T-helper 22 cell (primary cell): Measurements from ENCODE around the gene SOD1.
"Not testable (repeated sequence)": the region's sequence is repeated elsewhere in the genome, so short reads cannot be mapped to it uniquely, and the experiment has no call there.

Experiments used
- DNase-seq: peaks from one replicate; pipeline ENCODE4 v3.0.0-alpha.2; 2020; ENCODE audit warnings: low read depth

The SOD1 gene

DNA sequence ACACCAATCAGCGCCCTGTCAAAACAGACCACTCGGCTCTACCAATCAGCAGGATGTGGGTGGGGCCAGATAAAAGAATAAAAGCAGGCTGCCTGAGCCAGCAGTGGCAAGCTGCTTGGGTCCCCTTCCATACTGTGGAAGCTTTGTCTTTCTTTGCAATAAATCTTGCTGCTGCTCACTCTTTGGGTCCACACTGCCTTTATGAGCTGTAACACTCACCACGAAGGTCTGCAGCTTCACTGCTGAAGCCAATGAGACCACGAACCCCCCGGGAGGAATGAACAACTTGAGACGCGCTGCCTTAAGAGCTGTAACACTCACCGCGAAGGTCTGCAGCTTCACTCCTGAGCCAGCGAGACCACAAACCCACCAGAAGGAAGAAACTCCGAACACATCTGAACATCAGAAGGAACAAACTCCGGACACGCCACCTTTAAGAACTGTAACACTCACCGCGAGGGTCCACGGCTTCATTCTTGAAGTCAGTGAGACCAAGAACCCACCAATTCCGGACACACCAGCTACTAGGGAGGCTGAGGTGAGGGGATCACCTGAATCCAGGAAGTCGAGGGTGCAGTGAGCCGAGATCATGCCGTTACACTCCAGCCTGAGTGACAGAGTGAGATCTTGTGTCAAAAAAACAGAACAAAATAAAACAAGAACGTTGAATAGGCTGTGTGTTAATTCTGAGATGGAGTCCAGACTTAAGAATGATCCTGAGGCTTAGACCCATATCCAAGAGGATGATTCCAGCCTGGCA lies 4.5 kb upstream of the SOD1 start:
- not testable (repeated sequence) for DNase-seq

DNA sequence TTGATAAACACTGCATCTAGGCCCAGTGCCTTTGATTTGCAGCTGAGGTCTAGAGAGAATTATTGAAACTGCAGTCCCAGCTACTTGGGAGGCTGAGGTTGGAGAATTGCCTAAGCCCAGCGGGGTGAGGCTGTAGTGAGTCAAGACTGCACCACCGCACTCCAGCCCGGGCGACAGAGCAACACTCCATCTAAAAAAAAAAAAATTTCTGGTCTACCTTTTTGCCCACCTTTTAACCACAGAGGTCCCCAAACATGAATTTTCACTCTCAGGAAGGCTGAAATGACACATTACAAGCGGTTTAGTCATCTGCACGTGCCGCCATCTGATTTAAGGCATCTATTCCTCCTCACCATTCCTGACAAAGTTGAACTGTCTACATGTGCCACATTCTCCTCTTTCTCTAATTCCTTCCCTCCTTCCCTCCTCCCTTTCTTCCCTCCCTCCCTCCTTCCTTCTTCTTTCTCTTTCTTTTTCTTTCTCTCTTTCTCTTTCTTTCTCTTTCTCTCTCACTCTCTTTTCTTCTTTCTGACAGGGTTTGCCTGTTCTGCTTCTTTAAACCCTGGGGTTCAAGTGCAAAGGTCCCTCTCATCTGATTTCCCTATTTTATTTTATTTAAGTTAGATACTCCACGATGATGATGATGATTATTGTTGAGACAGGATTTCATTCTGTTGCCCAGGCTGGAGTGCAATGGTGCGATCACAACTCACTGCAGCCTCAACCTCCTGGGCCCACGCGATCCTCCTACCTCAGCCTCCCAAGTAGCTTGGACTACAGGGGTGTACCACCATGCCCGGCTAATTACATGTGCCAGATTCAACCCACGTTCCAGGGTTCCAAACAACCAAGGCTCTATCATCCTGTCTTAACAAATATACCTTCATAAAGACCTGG lies 3.0 kb upstream of the SOD1 start:
- DNase-seq, result no peak

DNA sequence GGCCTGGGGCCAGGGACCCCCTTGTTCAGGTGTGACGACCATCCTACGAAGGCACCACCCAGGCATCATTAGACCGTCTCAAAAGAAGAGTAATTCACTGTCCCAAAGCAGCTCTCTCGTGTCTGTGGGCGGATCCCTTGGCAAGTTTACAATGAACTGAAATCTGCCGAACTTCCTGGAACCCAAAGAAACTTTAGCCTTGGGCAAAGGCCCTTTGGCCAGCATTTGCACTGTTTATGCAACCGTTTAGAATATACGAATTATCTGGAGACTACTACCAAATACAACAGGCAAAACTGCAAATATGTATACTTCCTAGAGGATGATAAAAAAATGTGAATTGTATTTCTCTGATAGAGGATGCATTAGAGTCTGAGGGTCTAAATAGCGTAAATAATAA lies 1.4 kb upstream of the SOD1 start:
- no peak for DNase-seq

DNA sequence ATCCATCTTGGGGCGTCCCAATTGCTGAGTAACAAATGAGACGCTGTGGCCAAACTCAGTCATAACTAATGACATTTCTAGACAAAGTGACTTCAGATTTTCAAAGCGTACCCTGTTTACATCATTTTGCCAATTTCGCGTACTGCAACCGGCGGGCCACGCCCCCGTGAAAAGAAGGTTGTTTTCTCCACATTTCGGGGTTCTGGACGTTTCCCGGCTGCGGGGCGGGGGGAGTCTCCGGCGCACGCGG lies 282 bp upstream of the SOD1 start:
- no peak for DNase-seq

DNA sequence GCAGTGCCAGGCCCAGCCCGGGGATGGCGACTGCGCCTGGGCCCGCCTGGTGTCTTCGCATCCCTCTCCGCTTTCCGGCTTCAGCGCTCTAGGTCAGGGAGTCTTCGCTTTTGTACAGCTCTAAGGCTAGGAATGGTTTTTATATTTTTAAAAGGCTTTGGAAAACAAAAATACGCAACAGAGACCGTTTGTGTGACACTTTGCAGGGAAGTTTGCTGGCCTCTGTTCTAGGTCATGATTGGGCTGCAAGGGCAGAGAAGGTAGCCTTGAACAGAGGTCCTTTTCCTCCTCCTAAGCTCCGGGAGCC lies 719 bp downstream of the SOD1 start:
- DNase-seq, result no peak

DNA sequence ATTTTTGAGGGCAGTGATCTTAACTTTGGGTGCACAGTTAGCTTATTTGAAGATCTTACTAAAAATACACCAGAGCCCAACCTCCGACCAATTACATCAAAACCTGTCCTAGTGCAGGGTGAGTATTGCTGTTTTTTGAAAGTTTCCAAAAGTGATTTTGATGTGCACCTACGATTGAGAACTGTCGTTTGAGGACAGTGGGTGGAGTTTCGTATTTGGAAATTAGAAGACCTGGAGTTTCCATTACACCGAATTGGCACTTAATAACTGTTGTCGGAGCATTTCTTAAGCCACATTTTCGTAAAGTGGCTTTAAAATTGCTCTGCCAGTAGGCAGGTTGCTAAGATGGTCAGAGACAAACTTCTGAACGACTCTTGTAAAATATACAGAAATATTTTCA lies 1.1 kb downstream of the SOD1 start:
- DNase-seq, result no peak

DNA sequence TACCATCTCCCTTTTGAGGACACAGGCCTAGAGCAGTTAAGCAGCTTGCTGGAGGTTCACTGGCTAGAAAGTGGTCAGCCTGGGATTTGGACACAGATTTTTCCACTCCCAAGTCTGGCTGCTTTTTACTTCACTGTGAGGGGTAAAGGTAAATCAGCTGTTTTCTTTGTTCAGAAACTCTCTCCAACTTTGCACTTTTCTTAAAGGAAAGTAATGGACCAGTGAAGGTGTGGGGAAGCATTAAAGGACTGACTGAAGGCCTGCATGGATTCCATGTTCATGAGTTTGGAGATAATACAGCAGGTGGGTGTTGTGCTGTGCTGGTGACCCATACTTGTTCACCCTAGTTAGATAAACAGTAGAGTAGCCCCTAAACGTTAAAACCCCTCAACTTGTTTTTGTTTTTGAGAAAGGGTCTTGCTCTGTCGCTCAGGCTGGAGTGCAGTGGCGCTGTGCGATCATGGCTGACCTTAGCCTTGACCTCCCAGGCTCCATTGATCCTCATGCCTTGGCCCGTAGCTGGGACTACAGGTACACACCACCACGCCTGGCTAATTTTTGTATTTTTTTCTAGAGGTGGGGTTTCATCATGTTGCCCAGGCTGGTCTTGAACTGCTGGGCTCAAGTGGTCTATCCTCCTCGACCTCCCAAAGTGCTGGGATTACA lies 4.2 kb downstream of the SOD1 start:
- no peak for DNase-seq

DNA sequence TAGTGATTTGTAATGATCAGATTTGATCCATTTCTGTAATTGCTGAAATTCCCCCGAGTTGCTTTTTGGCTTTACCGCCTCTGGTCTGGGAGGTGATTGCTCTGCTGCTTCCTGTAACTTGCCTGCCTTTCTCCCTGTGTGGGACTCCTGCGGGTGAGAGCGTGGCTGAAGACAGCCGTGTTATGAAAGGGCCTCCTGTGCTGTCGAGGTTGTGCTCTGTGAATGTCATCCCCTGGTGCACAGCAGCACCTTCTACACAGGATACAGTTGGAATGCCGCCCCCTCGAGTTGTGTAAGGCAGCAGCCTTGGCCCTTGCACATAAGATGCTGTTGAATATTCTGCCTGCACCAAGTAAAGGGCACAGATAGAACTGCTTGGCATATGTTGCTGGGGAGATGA lies 5.9 kb downstream of the SOD1 start:
- no peak for DNase-seq

DNA sequence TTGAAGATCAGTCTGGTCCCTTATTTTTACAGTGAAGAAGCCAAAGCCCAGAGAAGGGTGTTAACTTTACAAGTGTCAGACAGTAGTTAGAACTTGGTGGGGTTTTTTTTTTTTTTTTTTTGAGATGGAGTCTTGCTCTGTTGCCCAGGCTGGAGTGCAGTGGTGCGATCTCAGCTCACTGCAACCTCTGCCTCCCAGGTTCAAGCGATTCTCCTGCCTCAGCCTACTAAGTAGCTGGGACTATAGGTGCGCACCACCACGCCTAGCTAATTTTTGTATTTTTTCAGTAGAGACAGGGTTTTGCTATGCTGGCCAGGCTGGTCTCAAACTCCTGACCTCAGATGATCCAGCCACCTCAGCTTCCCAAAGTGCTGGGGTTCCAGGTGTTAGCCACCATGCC lies 6.4 kb downstream of the SOD1 start:
- not testable (repeated sequence) for DNase-seq

DNA sequence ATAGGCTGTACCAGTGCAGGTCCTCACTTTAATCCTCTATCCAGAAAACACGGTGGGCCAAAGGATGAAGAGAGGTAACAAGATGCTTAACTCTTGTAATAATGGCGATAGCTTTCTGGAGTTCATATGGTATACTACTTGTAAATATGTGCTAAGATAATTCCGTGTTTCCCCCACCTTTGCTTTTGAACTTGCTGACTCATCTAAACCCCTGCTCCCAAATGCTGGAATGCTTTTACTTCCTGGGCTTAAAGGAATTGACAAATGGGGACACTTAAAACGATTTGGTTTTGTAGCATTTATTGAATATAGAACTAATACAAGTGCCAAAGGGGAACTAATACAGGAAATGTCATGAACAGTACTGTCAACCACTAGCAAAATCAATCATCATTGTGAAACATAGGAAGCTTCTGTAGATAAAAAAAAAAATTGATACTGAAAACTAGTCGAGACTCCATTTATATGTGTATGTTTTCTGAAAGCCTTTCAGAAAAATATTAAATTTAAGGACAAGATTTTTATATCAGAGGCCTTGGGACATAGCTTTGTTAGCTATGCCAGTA lies 7.0 kb downstream of the SOD1 start:
- no peak for DNase-seq

DNA sequence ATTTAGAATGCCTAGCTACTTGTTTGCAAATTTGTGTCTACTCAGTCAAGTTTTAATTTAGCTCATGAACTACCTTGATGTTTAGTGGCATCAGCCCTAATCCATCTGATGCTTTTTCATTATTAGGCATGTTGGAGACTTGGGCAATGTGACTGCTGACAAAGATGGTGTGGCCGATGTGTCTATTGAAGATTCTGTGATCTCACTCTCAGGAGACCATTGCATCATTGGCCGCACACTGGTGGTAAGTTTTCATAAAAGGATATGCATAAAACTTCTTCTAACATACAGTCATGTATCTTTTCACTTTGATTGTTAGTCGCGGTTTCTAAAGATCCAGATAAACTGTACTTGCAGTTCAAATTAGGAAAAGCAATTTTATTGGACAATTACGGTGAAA lies 7.6 kb downstream of the SOD1 start:
- no peak for DNase-seq

DNA sequence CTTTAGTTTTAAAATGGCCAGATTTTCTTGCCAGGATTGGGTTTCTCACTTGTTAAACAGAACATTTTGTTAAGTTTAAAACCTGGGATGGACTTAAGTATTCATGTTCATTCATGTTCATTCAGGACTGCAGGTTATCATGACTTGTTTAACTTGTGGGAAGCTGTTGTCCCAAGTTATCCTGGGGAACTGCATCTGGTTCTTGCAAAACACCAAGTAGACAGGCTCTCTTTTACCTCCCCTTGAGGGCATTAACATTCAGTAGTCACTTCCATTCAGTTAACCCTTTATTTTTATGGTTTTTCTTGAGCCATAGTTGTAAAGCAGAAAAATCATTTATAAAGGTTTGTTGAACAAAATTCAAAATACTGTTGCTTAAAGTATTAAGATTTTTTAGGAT lies 8.1 kb downstream of the SOD1 start:
- no peak for DNase-seq

DNA sequence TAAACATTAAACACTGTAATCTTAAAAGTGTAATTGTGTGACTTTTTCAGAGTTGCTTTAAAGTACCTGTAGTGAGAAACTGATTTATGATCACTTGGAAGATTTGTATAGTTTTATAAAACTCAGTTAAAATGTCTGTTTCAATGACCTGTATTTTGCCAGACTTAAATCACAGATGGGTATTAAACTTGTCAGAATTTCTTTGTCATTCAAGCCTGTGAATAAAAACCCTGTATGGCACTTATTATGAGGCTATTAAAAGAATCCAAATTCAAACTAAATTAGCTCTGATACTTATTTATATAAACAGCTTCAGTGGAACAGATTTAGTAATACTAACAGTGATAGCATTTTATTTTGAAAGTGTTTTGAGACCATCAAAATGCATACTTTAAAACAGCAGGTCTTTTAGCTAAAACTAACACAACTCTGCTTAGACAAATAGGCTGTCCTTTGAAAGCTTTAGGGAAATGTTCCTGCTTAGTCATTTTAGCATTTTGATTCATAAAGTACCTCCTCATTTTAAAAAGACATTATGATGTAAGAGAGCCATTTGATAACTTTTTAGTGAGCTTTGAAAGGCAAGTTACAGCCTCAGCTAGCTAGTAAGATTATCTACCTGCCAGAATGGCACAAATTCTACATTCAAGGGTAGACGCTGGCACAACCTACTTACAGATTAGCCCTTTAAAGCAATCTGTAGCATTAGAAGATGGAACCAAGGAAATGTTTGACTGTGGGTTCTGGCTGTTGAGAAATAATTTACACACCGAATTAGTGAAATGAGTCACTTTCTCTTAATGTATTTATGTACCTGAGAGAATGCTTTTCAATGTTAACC lies 9.4 kb downstream of the SOD1 start:
- no peak for DNase-seq

DNA sequence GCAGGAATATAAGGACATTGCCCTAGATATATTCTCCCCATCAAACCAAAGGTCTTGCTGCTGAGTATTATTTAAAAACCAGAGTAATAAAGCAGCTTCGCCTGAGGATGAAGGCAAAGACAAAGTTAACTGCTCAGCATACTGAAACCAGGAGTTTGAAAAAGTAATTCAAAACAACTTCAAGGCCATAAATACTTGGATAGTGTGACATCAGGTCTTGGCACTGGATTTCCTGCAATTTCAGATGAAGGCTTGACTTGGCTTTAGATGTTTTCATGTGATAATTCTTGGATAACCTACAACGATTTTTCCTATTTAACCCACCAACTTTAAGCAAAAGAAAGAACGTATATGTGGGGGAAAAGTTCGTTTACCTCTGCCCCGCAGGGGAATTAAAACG lies 10.6 kb downstream of the SOD1 start:
- DNase-seq, result no peak

DNA sequence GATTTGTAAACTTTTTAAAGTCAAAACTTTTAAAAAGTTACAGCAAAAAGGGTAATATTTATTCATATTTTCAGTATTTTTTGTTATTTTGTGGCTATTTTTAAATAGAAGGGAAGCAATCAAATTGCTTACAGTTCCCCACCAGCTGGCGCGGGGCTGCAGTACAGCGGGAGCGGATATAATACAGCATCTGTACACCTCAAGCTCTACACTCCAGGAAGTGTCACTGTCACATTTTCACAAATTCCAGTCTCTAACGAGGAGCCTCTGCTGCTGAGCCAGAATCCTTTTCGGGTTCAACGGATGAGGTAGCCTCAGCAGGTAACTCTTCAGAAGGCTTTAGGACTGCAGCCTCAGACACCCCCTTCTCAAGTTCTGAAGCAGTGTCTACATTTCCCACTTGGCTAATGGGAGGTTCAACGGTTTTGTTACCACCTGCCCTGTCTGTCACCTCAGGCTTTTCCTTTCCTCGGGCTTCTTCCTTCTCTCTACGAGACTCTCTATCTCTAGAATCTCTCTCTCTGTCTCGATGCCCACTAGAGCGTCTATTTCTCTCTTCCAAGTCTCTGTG lies 11.7 kb downstream of the SOD1 start:
- DNase-seq, result no peak

DNA sequence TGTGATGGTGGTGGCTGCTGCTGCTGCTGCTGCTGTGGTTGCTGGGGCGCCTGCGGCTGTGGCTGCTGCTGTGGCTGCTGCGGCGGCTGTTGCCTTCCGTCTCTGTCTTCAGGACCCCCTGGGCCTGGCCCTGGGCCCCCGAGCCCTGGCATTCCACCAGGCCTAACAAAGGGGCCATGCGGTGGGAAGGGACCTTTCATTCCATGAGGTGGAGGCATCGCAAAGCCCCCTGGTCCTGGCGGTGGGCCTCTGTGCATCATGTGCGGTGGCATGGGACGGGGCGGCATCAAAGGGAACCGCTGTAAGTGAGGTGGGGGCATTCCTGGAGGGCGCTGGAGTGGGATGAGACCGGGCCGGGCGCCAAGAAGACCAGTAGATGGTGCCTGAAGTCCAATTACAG lies 12.4 kb downstream of the SOD1 start:
- DNase-seq, result no peak

DNA sequence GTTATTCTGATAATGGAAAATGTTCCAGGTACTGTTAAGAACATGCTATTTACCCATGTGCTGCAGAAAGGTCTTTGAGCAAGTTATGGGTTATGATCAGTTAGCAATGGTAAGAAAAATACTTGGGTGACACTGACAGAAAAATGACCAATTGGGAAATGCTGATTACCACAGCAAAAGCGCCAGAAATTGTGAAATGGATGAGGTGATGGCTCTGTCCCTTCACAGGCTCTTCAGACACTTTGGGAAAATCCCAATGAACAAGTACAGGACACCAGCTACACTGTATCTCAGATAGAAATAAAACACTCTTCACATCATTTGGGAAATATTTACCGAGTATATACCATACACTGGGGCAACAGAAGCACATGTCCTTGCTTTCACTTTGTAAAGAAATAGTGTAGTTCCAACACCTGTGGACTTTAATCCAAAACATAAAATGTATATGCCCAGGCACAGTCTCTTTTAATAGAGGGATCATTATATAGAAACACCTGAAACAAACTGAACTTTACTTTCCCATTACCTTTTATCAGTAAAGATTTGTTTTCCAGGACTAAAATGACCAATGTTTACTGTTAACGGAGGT lies 13.9 kb downstream of the SOD1 start:
- DNase-seq, result no peak

DNA sequence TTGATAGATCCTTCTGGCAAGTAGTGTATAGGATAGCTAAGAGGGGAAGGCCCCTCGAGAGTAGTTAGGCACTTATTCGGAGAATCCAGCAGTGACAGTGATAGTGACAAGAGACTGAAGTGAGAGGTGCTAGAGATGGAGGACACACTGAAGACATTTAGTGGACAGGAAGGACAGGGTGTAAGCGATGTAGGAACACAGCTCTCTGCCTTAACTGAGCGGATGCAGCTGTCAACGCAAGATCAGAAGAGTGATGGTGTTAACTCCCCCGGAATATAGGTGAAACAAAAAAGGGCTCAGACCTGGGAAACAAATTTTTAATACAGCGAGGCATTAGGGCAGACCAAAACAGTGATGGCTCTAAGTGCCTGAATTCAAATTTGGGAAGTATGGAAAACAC lies 15.8 kb downstream of the SOD1 start:
- DNase-seq, result no peak

DNA sequence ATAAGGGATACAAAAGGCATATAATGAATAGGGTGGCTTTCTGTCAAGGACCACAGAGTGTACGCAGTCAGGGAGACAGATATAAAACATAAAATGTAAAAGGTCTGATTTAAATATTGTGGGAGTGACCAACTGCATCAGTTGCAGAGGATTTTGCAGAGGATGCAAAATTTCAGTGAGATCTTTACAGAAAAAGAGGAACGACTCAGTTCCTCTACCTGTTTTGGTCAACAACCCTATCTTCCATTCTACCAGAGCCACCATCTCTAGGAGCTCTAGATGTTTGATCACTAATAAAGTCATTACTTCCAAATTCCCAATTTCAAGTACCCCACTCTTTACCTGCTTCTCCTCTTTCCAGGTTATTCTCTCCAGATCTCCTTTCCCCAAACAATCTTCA lies 16.5 kb downstream of the SOD1 start:
- no peak for DNase-seq

DNA sequence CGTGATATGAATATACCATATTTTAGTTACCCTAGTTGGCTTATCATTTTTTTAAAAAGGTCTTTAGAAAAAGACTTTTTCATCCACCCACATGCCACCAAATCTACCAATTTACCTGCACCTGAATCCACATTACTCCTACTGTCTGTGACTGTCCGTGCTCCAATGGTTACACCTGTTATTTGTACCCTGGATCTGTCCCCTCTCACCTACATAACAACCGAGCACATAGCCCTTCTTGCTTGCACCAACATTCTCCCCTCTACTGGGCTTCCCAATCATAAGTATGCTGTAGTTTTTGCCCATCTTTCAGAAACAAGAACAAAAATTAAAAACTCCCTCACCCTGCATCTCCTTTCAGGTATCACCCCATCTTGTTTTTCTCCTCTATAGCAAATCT lies 17.6 kb downstream of the SOD1 start:
- DNase-seq, result no peak

DNA sequence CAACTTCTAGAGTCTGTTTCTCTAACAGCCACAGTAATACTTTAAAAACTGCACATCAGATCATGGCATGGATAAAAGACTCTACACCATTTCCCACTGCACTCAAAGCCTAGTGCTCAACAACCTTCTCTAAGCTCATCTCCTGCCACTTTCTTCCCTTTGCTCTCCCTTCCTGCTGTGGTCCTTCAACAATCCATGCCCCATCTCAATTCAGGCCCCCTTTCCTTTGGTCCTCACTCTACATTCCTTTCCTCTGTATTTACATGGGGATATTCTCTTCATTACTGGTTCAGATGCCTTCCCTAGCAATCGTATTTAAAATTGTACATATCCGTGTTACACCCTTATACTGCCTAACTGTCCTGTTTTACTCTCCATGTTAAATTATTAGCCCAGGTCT lies 19.0 kb downstream of the SOD1 start:
- no peak for DNase-seq

DNA sequence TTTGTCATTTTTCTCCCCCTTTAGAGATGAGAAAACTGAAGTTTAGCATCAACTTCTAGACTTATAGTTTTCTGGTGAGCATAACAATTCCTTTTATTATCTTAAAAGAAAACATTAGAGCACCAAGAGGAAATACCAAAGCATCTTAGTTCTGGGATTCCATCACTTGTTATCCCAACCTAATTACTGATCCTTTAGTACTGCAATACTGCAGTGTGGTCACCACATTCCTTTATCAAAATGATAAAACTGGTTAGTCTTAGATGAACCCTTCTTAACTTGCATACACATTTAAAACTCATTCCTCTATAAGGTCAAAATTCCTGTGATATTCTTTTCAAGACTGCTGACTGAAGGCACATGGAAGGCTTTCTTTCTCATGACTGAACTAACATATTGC lies 23.1 kb downstream of the SOD1 start:
- no peak for DNase-seq
